HG03439 (cell line): ENCODE measurements around the gene THBS2.
"Not testable (repeated sequence)": the region's sequence is repeated elsewhere in the genome, so short reads cannot be mapped to it uniquely, and the experiment has no call there.

ENCODE experiments used
- ATAC-seq: cut with Tn5 transposase; IDR thresholded peaks from one replicate; pipeline ENCODE4 v1.9.1; 2021; ENCODE audit warnings: mild to moderate bottlenecking, moderate library complexity; ENCODE audit not compliant: unreplicated experiment

The THBS2 gene

GRCh38 chr6:169253337-169254238, at the start of gene THBS2:
Gene THBS2 (minus strand): TSS chr6:169253846. CDS start chr6:169250784, 3,062 bp downstream.
- no peak for ATAC-seq

- no peak for ATAC-seq
Observed at GRCh38 chr6:169302716-169303115, 49.1 kb upstream of the THBS2 start.

- no peak for ATAC-seq
Observed at GRCh38 chr6:169302255-169302654, 48.6 kb upstream of the THBS2 start.

GRCh38 chr6:169300916-169301315, 47.3 kb upstream of the THBS2 start:
- no peak for ATAC-seq

- ATAC-seq: not testable (repeated sequence)
Observed at GRCh38 chr6:169298626-169299025, 45.0 kb upstream of the THBS2 start.

- ATAC-seq: no peak
Observed at GRCh38 chr6:169296622-169297021, 43.0 kb upstream of the THBS2 start.

- no peak for ATAC-seq
Observed at GRCh38 chr6:169296170-169296569, 42.5 kb upstream of the THBS2 start.

GRCh38 chr6:169293196-169293595, 39.5 kb upstream of the THBS2 start:
- ATAC-seq: no peak

GRCh38 chr6:169292338-169293124, 38.9 kb upstream of the THBS2 start:
- no peak for ATAC-seq

- ATAC-seq: no peak
Observed at GRCh38 chr6:169291646-169292337, 38.1 kb upstream of the THBS2 start.

GRCh38 chr6:169291148-169291547, 37.5 kb upstream of the THBS2 start:
- no peak for ATAC-seq

GRCh38 chr6:169289619-169290339, 36.1 kb upstream of the THBS2 start:
- no peak for ATAC-seq

GRCh38 chr6:169289257-169289618, 35.6 kb upstream of the THBS2 start:
- no peak for ATAC-seq

GRCh38 chr6:169288591-169288990, 34.9 kb upstream of the THBS2 start:
- ATAC-seq: no peak

GRCh38 chr6:169287675-169288074, 34.0 kb upstream of the THBS2 start:
- ATAC-seq: no peak

- no peak for ATAC-seq
Observed at GRCh38 chr6:169286961-169287360, 33.3 kb upstream of the THBS2 start.

GRCh38 chr6:169285165-169285564, 31.5 kb upstream of the THBS2 start:
- no peak for ATAC-seq

- ATAC-seq: no peak
Observed at GRCh38 chr6:169283924-169284323, 30.3 kb upstream of the THBS2 start.

- no peak for ATAC-seq
Observed at GRCh38 chr6:169282043-169282442, 28.4 kb upstream of the THBS2 start.

- ATAC-seq: no peak
Observed at GRCh38 chr6:169277619-169278018, 24.0 kb upstream of the THBS2 start.

GRCh38 chr6:169274781-169275180, 21.1 kb upstream of the THBS2 start:
- ATAC-seq: no peak
